GM19099 (cell line): ENCODE measurements around the gene NCK1.

Source experiments
- POLR2A ChIP-seq: IDR thresholded peaks from 3 replicates; pipeline ENCODE4 v1.6.1; 2011; ENCODE audit warnings: low read depth; ENCODE audit not compliant: insufficient read length; ENCODE audit errors: extremely low read depth

Gene NCK1

GRCh38 chr3:136920904-136921611 is 59.0 kb downstream of the NCK1 start:
- TF ChIP-seq POLR2A, result no peak

GRCh38 chr3:136925425-136926190 is 63.6 kb downstream of the NCK1 start:
- no peak for TF ChIP-seq POLR2A

GRCh38 chr3:136928240-136928639 is 66.2 kb downstream of the NCK1 start:
- no peak for TF ChIP-seq POLR2A

GRCh38 chr3:136929977-136930670 is 68.1 kb downstream of the NCK1 start:
- TF ChIP-seq POLR2A, result no peak

- TF ChIP-seq POLR2A, result no peak
Measured at GRCh38 chr3:136931606-136932005, 69.6 kb downstream of the NCK1 start.

- no peak for TF ChIP-seq POLR2A
Measured at GRCh38 chr3:136932523-136932922, 70.5 kb downstream of the NCK1 start.

GRCh38 chr3:136932978-136933772 is 71.2 kb downstream of the NCK1 start:
- TF ChIP-seq POLR2A, result no peak

GRCh38 chr3:136937175-136937574 is 75.2 kb downstream of the NCK1 start:
- no peak for TF ChIP-seq POLR2A

- TF ChIP-seq POLR2A, result no peak
Measured at GRCh38 chr3:136937851-136938250, 75.8 kb downstream of the NCK1 start.

GRCh38 chr3:136938334-136938733 is 76.3 kb downstream of the NCK1 start:
- TF ChIP-seq POLR2A, result no peak

GRCh38 chr3:136939489-136939888 is 77.5 kb downstream of the NCK1 start:
- no peak for TF ChIP-seq POLR2A

- no peak for TF ChIP-seq POLR2A
Measured at GRCh38 chr3:136942803-136943202, 80.8 kb downstream of the NCK1 start.

GRCh38 chr3:136943436-136943835 is 81.4 kb downstream of the NCK1 start:
- no peak for TF ChIP-seq POLR2A

- no peak for TF ChIP-seq POLR2A
Measured at GRCh38 chr3:136946978-136947377, 85.0 kb downstream of the NCK1 start.

GRCh38 chr3:136947477-136947876 is 85.5 kb downstream of the NCK1 start:
- TF ChIP-seq POLR2A, result no peak

GRCh38 chr3:136949146-136949545 is 87.1 kb downstream of the NCK1 start:
- no peak for TF ChIP-seq POLR2A

- no peak for TF ChIP-seq POLR2A
Measured at GRCh38 chr3:136949708-136950107, 87.7 kb downstream of the NCK1 start.
